HG03565 (cell line): ENCODE measurements around the gene CDH22.

Experiments
- ATAC-seq: cut with Tn5 transposase; IDR thresholded peaks from one replicate; pipeline ENCODE4 v1.9.1; 2021; ENCODE audit warnings: mild to moderate bottlenecking, moderate library complexity; ENCODE audit not compliant: unreplicated experiment

CDH22 gene

GRCh38 chr20:46217583-46217982 lies 90.7 kb downstream of the CDH22 start:
- no peak for ATAC-seq

GRCh38 chr20:46216770-46217464 lies 91.4 kb downstream of the CDH22 start:
- ATAC-seq: no peak

- ATAC-seq: no peak
Observed at GRCh38 chr20:46215913-46216707, 92.2 kb downstream of the CDH22 start.

- ATAC-seq: no peak
Observed at GRCh38 chr20:46214824-46215488, 93.3 kb downstream of the CDH22 start.

- no peak for ATAC-seq
Observed at GRCh38 chr20:46213946-46214823, 94.1 kb downstream of the CDH22 start.

- ATAC-seq: no peak
Observed at GRCh38 chr20:46212876-46213275, 95.4 kb downstream of the CDH22 start.

- ATAC-seq: no peak
Observed at GRCh38 chr20:46212252-46212651, 96.0 kb downstream of the CDH22 start.

- no peak for ATAC-seq
Observed at GRCh38 chr20:46211331-46211722, 97.0 kb downstream of the CDH22 start.

- no peak for ATAC-seq
Observed at GRCh38 chr20:46210672-46211330, 97.5 kb downstream of the CDH22 start.

- ATAC-seq: no peak
Observed at GRCh38 chr20:46209930-46210671, 98.2 kb downstream of the CDH22 start.

- no peak for ATAC-seq
Observed at GRCh38 chr20:46207793-46208192, 100.5 kb downstream of the CDH22 start.

- no peak for ATAC-seq
Observed at GRCh38 chr20:46206992-46207549, 101.2 kb downstream of the CDH22 start.

- no peak for ATAC-seq
Observed at GRCh38 chr20:46206025-46206424, 102.3 kb downstream of the CDH22 start.

GRCh38 chr20:46205349-46205748 lies 102.9 kb downstream of the CDH22 start:
- no peak for ATAC-seq

GRCh38 chr20:46204594-46205186 lies 103.6 kb downstream of the CDH22 start:
- ATAC-seq: no peak

GRCh38 chr20:46203510-46203837 lies 104.8 kb downstream of the CDH22 start:
- no peak for ATAC-seq

GRCh38 chr20:46202766-46203509 lies 105.4 kb downstream of the CDH22 start:
- ATAC-seq: no peak
